ENCODE data around the gene DSTN.

Gene DSTN

GRCh38 chr20:17555106-17555505, 14.8 kb upstream of the DSTN start:
- no peak for DNase-seq

- no peak for DNase-seq
Observed at GRCh38 chr20:17556837-17557674, 12.8 kb upstream of the DSTN start.

- DNase-seq = no peak
Observed at GRCh38 chr20:17557675-17558006, 12.2 kb upstream of the DSTN start.

- DNase-seq = no peak
Observed at GRCh38 chr20:17558154-17558940, 11.5 kb upstream of the DSTN start.

- DNase-seq = no peak
Observed at GRCh38 chr20:17558941-17559304, 11.0 kb upstream of the DSTN start.

- DNase-seq = no peak
Observed at GRCh38 chr20:17559338-17559737, 10.5 kb upstream of the DSTN start.

GRCh38 chr20:17560344-17561074, 9.4 kb upstream of the DSTN start:
- DNase-seq = no peak

- no peak for DNase-seq
Observed at GRCh38 chr20:17562804-17563305, 7.0 kb upstream of the DSTN start.

- DNase-seq = no peak
Observed at GRCh38 chr20:17565169-17565845, 4.6 kb upstream of the DSTN start.

- DNase-seq = no peak
Observed at GRCh38 chr20:17566345-17566744, 3.5 kb upstream of the DSTN start.

GRCh38 chr20:17568045-17568788, 1.7 kb upstream of the DSTN start:
- no peak for DNase-seq

- no peak for DNase-seq
Observed at GRCh38 chr20:17568972-17569521, 828 bp upstream of the DSTN start.

GRCh38 chr20:17570347-17571152, 675 bp downstream of the DSTN start:
- DNase-seq = no peak

- no peak for DNase-seq
Observed at GRCh38 chr20:17571153-17571527, 1.3 kb downstream of the DSTN start.

- DNase-seq = no peak
Observed at GRCh38 chr20:17572034-17572638, 2.3 kb downstream of the DSTN start.

GRCh38 chr20:17573463-17573862, 3.6 kb downstream of the DSTN start:
- no peak for DNase-seq

GRCh38 chr20:17576215-17576614, 6.3 kb downstream of the DSTN start:
- no peak for DNase-seq

GRCh38 chr20:17579369-17580039, 9.6 kb downstream of the DSTN start:
- DNase-seq = no peak

- no peak for DNase-seq
Observed at GRCh38 chr20:17580895-17581294, 11.0 kb downstream of the DSTN start.

- DNase-seq = no peak
Observed at GRCh38 chr20:17583126-17583525, 13.3 kb downstream of the DSTN start.
